ENCODE data around the gene TBC1D1. TPM values are rescaled to one million over a fixed set of nuclear protein-coding genes. Genes with fewer than 3 reads are reported as not detected.

Gene TBC1D1
- total and polyA plus RNA-seq, 2 donors (not counting 3 experiments of a cell fraction or from before 2014, with no cell fraction given) = 63.5 to 116 TPM

GRCh38 chr4:38100474-38101255 is 209.8 kb downstream of the TBC1D1 start:
- H3K9ac ChIP-seq (replicated peaks; ENCODE audit: extremely low read depth, insufficient read depth, low read length) = no peak overlapping the region

GRCh38 chr4:38101563-38101962 is 210.7 kb downstream of the TBC1D1 start:
- ChIA-PET CTCF (interaction anchor here (1.1 to 1.9 kb wide), 2 partner anchors 13 to 32 kb away, joined by 3 to 6 read pairs; no protein-coding TSS in a partner anchor), POLR2A (no interaction called here)
- no peak overlapping the region for H3K4me3 ChIP-seq (replicated peaks in 1 of 3; ENCODE audit: insufficient read depth in 1 of 3, low read depth in 1 of 3, low read length in 3 of 3)
- no peak overlapping the region for H3K9ac ChIP-seq (replicated peaks; ENCODE audit: extremely low read depth, insufficient read depth, low read length)
- intact Hi-C loops (cut with micrococcal nuclease) = no loop called here
- no peaks in the 10 kb centered on the region for H3K27me3 ChIP-seq (ENCODE audit: control insufficient read depth in 2 of 2, insufficient read depth in 2 of 2, low read length in 2 of 2)
- H3K9me3 ChIP-seq (replicated peaks; ENCODE audit: control insufficient read depth, insufficient read depth, low read length) = no peaks in the 10 kb centered on the region
- dilution Hi-C loops (cut with MboI; ENCODE audit: extremely low pct_ligation_motif_present, low sequenced_read_pairs) = no loop called here
- BruUV-seq (replicated peaks) = no TSS peak
- DNase-seq (ENCODE audit: low read depth, low spot score) (no peak), FAIRE-seq (no peak)
- H2AFZ ChIP-seq (ENCODE audit: low read depth, low read length) = no peak overlapping the region
- no peaks in the 10 kb centered on the region for H3K79me2 ChIP-seq (ENCODE audit: control insufficient read depth, insufficient read depth, low read length)
- no peak overlapping the region for H3K27ac ChIP-seq (ENCODE audit: insufficient read depth, low read depth, low read length)
- peaks cover 18% of the 10 kb centered on the region for H3K4me1 ChIP-seq (ENCODE audit: control insufficient read depth, extremely low read depth, insufficient read depth, low read length)
- peaks cover 0 to 2% of the 10 kb centered on the region in 2 experiments for H3K36me3 ChIP-seq (ENCODE audit: control insufficient read depth in 2 of 2, extremely low read depth in 1 of 2, insufficient read depth in 2 of 2, low read length in 2 of 2)
- H4K20me1 ChIP-seq (replicated peaks; ENCODE audit: control insufficient read depth, extremely low read depth, insufficient read depth, low read length) = no peaks in the 10 kb centered on the region
- no peak for TF ChIP-seq POLR2AphosphoS5 (IDR thresholded peaks at IDR 0.05; ENCODE audit: insufficient read depth, low read depth, low read length)
- H3K9me1 ChIP-seq (replicated peaks; ENCODE audit: control insufficient read depth, extremely low read depth, insufficient read depth, low read length) = no peaks in the 10 kb centered on the region
- no peak overlapping the region for H3K4me2 ChIP-seq (ENCODE audit: insufficient read depth, low read length)

More at GRCh38 chr4:38100474-38101255, 209.8 kb downstream of the TBC1D1 start:
- dilution Hi-C loops (cut with MboI; ENCODE audit: extremely low pct_ligation_motif_present, low sequenced_read_pairs) = no loop called here
- TF ChIP-seq EZH2 (IDR thresholded peaks at IDR 0.05; ENCODE audit: borderline replicate concordance, low read depth, low read length, severe bottlenecking) = no peak
- TF ChIP-seq FOS (IDR thresholded peaks at IDR 0.05; ENCODE audit: borderline replicate concordance, insufficient read depth, low read length) = no peak
- TF ChIP-seq GATA2 (IDR thresholded peaks at IDR 0.05; ENCODE audit: insufficient read depth, insufficient read length, low read depth, low read length) = no peak
- no peak for TF ChIP-seq POLR2A (IDR thresholded peaks at IDR 0.05; ENCODE audit: low read depth, low read length)
- no peak for TF ChIP-seq POLR2AphosphoS5 (IDR thresholded peaks at IDR 0.05; ENCODE audit: insufficient read depth, low read depth, low read length)
- no peak for TF ChIP-seq MYC (IDR thresholded peaks at IDR 0.05; ENCODE audit: low read depth, low read length)
- peaks cover 0 to 2% of the 10 kb centered on the region in 2 experiments for H3K36me3 ChIP-seq (ENCODE audit: control insufficient read depth in 2 of 2, extremely low read depth in 1 of 2, insufficient read depth in 2 of 2, low read length in 2 of 2)
- H3K27ac ChIP-seq (ENCODE audit: insufficient read depth, low read depth, low read length) = peak overlapping the region; percentile 44
- no peaks in the 10 kb centered on the region for H3K79me2 ChIP-seq (ENCODE audit: control insufficient read depth, insufficient read depth, low read length)
- H3K4me2 ChIP-seq (ENCODE audit: insufficient read depth, low read length) = no peak overlapping the region
- DNase-seq (ENCODE audit: low read depth, low spot score) = no peak
- POLR2A ChIA-PET = no interaction called here
- no peak overlapping the region for H3K4me3 ChIP-seq (replicated peaks in 1 of 3; ENCODE audit: insufficient read depth in 1 of 3, low read depth in 1 of 3, low read length in 3 of 3)
- peaks cover 12% of the 10 kb centered on the region for H3K4me1 ChIP-seq (ENCODE audit: control insufficient read depth, extremely low read depth, insufficient read depth, low read length)
- CTCF ChIA-PET = interaction anchor here (0.7 to 1.9 kb wide), 6 partner anchors 10 to 659 kb away, joined by 3 to 6 read pairs (median 4); no protein-coding TSS in a partner anchor
- intact Hi-C loops (cut with micrococcal nuclease) = no loop called here
- no peaks in the 10 kb centered on the region for H3K9me1 ChIP-seq (replicated peaks; ENCODE audit: control insufficient read depth, extremely low read depth, insufficient read depth, low read length)
- H3K27me3 ChIP-seq (ENCODE audit: control insufficient read depth in 2 of 2, insufficient read depth in 2 of 2, low read length in 2 of 2) = no peaks in the 10 kb centered on the region
- no peaks in the 10 kb centered on the region for H4K20me1 ChIP-seq (replicated peaks; ENCODE audit: control insufficient read depth, extremely low read depth, insufficient read depth, low read length)
- no peaks in the 10 kb centered on the region for H3K9me3 ChIP-seq (replicated peaks; ENCODE audit: control insufficient read depth, insufficient read depth, low read length)
- no peak for FAIRE-seq
- no peak overlapping the region for H2AFZ ChIP-seq (ENCODE audit: low read depth, low read length)
- no TSS peak for BruUV-seq (replicated peaks)

Data from endothelial cell of umbilical vein (primary cell).